Osteocyte (in vitro differentiated cells): Measurements from ENCODE around the gene OPA3. TPM values are rescaled to one million over a fixed set of nuclear protein-coding genes. Genes with fewer than 3 reads are reported as not detected.

ENCODE experiments used
- DNase-seq: peaks from one replicate; pipeline ENCODE4 v3.0.0; 2021; ENCODE audit warnings: mixed read lengths; ENCODE audit not compliant: unreplicated experiment; ENCODE audit errors: extremely low spot score
- H3K27ac Mint-ChIP-seq: one replicate; pipeline ENCODE4 v1.8.0; 2021; ENCODE audit warnings: mild to moderate bottlenecking, mixed read lengths; ENCODE audit not compliant: unreplicated experiment
- H3K27me3 Mint-ChIP-seq: one replicate; pipeline ENCODE4 v1.8.0; 2021; ENCODE audit warnings: mixed read lengths; ENCODE audit not compliant: unreplicated experiment
- H3K36me3 Mint-ChIP-seq: one replicate; pipeline ENCODE4 v1.8.0; 2021; ENCODE audit warnings: mixed read lengths; ENCODE audit not compliant: unreplicated experiment
- H3K4me1 Mint-ChIP-seq: one replicate; pipeline ENCODE4 v1.8.0; 2021; ENCODE audit warnings: mixed read lengths; ENCODE audit not compliant: unreplicated experiment
- H3K4me3 Mint-ChIP-seq: one replicate; pipeline ENCODE4 v1.8.0; 2021; ENCODE audit warnings: mild to moderate bottlenecking, moderate library complexity, mixed read lengths; ENCODE audit not compliant: unreplicated experiment
- H3K9me3 Mint-ChIP-seq: one replicate; pipeline ENCODE4 v1.8.0; 2021; ENCODE audit warnings: mixed read lengths; ENCODE audit not compliant: unreplicated experiment
- CTCF ChIP-seq: fragments of 200-600 bp; sonication (generic); IDR thresholded peaks from 2 replicates; pipeline ENCODE4 v1.5.0; 2021; ENCODE audit warnings: antibody characterized with exemption, mild to moderate bottlenecking, moderate library complexity
- total RNA-seq: library from RNA; stranded (reverse); gene quantifications from 2 replicates; pipeline ENCODE4 v1.2.1, GENCODE V29; 2021

OPA3 gene
- total RNA-seq, 1 donor from 2014 or later, result 16.8 TPM

GRCh38 chr19:45483033-45483432 is 101.6 kb downstream of the OPA3 start:
- Mint-ChIP-seq H3K4me1 (peaks cover 8% of the 10 kb centered on the region), H3K9me3 (no peaks in the 10 kb centered on the region), H3K4me3 (no peak overlapping the region), H3K36me3 (no peaks in the 10 kb centered on the region), H3K27ac (no peak overlapping the region), H3K27me3 (no peaks in the 10 kb centered on the region)
- no peak for TF ChIP-seq CTCF
- DNase-seq, result no peak

- H3K4me3 Mint-ChIP-seq, result peak overlapping the region; percentile 84
- H3K36me3 Mint-ChIP-seq, result no peaks in the 10 kb centered on the region
- peaks cover 12% of the 10 kb centered on the region for H3K4me1 Mint-ChIP-seq
- DNase-seq, result peak; percentile 96
- TF ChIP-seq CTCF, result peak; percentile 96
- H3K27ac Mint-ChIP-seq, result peak overlapping the region; percentile 95
- H3K9me3 Mint-ChIP-seq, result no peaks in the 10 kb centered on the region
- no peaks in the 10 kb centered on the region for H3K27me3 Mint-ChIP-seq
Observed at GRCh38 chr19:45478454-45479238, 106.0 kb downstream of the OPA3 start.

GRCh38 chr19:45477713-45478453 is 106.7 kb downstream of the OPA3 start:
- peaks cover under 1% of the 10 kb centered on the region for H3K36me3 Mint-ChIP-seq
- no peak for DNase-seq
- peak overlapping the region; percentile 84 for H3K4me3 Mint-ChIP-seq
- no peak for TF ChIP-seq CTCF
- H3K9me3 Mint-ChIP-seq, result no peaks in the 10 kb centered on the region
- H3K4me1 Mint-ChIP-seq, result peaks cover 12% of the 10 kb centered on the region
- no peaks in the 10 kb centered on the region for H3K27me3 Mint-ChIP-seq
- H3K27ac Mint-ChIP-seq, result peak overlapping the region; percentile 95

Other genes starting within 250 kb of the OPA3 start
- 0.21 TPM in 1 of 2 replicates, not detected in the other for gene KLC3, start 244.1 kb downstream of the OPA3 start, total RNA-seq
- 32.1 and 32.7 TPM in 2 replicates for gene ERCC2, start 214.2 kb downstream of the OPA3 start, total RNA-seq
- gene PPP1R13L, start 179.7 kb downstream of the OPA3 start, total RNA-seq, result 48.7 and 53.5 TPM in 2 replicates
- gene POLR1G, start 178.2 kb downstream of the OPA3 start, total RNA-seq, result 7.6 and 9.1 TPM in 2 replicates
- 96.7 and 117 TPM in 2 replicates for gene ERCC1, start 160.9 kb downstream of the OPA3 start, total RNA-seq
- 93.8 and 176 TPM in 2 replicates for gene FOSB, start 116.8 kb downstream of the OPA3 start, total RNA-seq
- gene RTN2, start 87.8 kb downstream of the OPA3 start, total RNA-seq, result 15.6 and 15.8 TPM in 2 replicates
- 0.29 and 0.62 TPM in 2 replicates for gene PPM1N, start 86.4 kb downstream of the OPA3 start, total RNA-seq
- gene VASP, start 77.3 kb downstream of the OPA3 start, total RNA-seq, result 61.9 and 68.9 TPM in 2 replicates
- not detected in 2 replicates for gene GPR4, start 17.4 kb upstream of the OPA3 start, total RNA-seq
- gene EML2, start 54.6 kb upstream of the OPA3 start, total RNA-seq, result 27.1 and 28.6 TPM in 2 replicates
- gene GIPR, start 83.4 kb upstream of the OPA3 start, total RNA-seq, result 0.81 and 1.3 TPM in 2 replicates
- 366 and 397 TPM in 2 replicates for gene SNRPD2, start 107.2 kb upstream of the OPA3 start, total RNA-seq
- 14.0 TPM in 2 replicates for gene QPCTL, start 107.9 kb upstream of the OPA3 start, total RNA-seq
- 16.0 and 18.3 TPM in 2 replicates for gene FBXO46, start 146.1 kb upstream of the OPA3 start, total RNA-seq
- not detected in 2 replicates for gene MEIOSIN, start 148.6 kb upstream of the OPA3 start, total RNA-seq
- gene SIX5, start 184.4 kb upstream of the OPA3 start, total RNA-seq, result 34.2 and 35.4 TPM in 2 replicates
- gene DMPK, start 197.7 kb upstream of the OPA3 start, total RNA-seq, result 76.6 and 86.9 TPM in 2 replicates
- gene DMWD, start 208.0 kb upstream of the OPA3 start, total RNA-seq, result 79.2 and 91.0 TPM in 2 replicates
- gene RSPH6A, start 230.5 kb upstream of the OPA3 start, total RNA-seq, result 0.30 and 0.42 TPM in 2 replicates